NCI-H1092 (cell line): ENCODE results near the gene WFDC1.

Experiments
- DNase-seq: peaks from one replicate; lab custom pipeline; 2025; lab: John Stamatoyannopoulos, UW

The WFDC1 gene

GRCh38 chr16:84351630-84352029 lies 57.0 kb downstream of the WFDC1 start:
- no peak for DNase-seq

GRCh38 chr16:84354306-84354705 lies 59.6 kb downstream of the WFDC1 start:
- DNase-seq: no peak

GRCh38 chr16:84355149-84355548 lies 60.5 kb downstream of the WFDC1 start:
- DNase-seq: no peak

- DNase-seq: no peak
These were observed 61.5 kb downstream of the WFDC1 start for GRCh38 chr16:84356176-84356575.

- DNase-seq: peak; percentile 41
These were observed 62.0 kb downstream of the WFDC1 start for GRCh38 chr16:84356591-84357116.

GRCh38 chr16:84357191-84357651 lies 62.5 kb downstream of the WFDC1 start:
- peak; percentile 41 for DNase-seq

- no peak for DNase-seq
These were observed 64.1 kb downstream of the WFDC1 start for GRCh38 chr16:84358601-84359295.

- no peak for DNase-seq
These were observed 64.6 kb downstream of the WFDC1 start for GRCh38 chr16:84359326-84359725.

- DNase-seq: no peak
These were observed 65.5 kb downstream of the WFDC1 start for GRCh38 chr16:84360170-84360569.

GRCh38 chr16:84360748-84361147 lies 66.1 kb downstream of the WFDC1 start:
- no peak for DNase-seq

- DNase-seq: no peak
These were observed 66.9 kb downstream of the WFDC1 start for GRCh38 chr16:84361546-84361945.

- DNase-seq: no peak
These were observed 67.8 kb downstream of the WFDC1 start for GRCh38 chr16:84362471-84362941.

GRCh38 chr16:84366208-84366607 lies 71.5 kb downstream of the WFDC1 start:
- DNase-seq: no peak

- DNase-seq: no peak
These were observed 72.6 kb downstream of the WFDC1 start for GRCh38 chr16:84367297-84367680.

- DNase-seq: no peak
These were observed 73.2 kb downstream of the WFDC1 start for GRCh38 chr16:84367750-84368307.

- DNase-seq: no peak
These were observed 73.8 kb downstream of the WFDC1 start, which contains the start of gene ATP2C2 for GRCh38 chr16:84368308-84368996. Gene ATP2C2, plus strand, starts transcription at chr16:84368538. Its CDS starts 78 bp downstream, at chr16:84368616.

GRCh38 chr16:84369105-84369504 lies 74.4 kb downstream of the WFDC1 start:
- no peak for DNase-seq

- no peak for DNase-seq
These were observed 75.4 kb downstream of the WFDC1 start for GRCh38 chr16:84369938-84370627.

- no peak for DNase-seq
These were observed 76.3 kb downstream of the WFDC1 start for GRCh38 chr16:84370723-84371552.

GRCh38 chr16:84371553-84371865 lies 76.8 kb downstream of the WFDC1 start:
- DNase-seq: no peak

- no peak for DNase-seq
These were observed 79.3 kb downstream of the WFDC1 start for GRCh38 chr16:84373907-84374489.
